HG03342 (cell line): ENCODE measurements around the gene MOGAT1.

ENCODE experiments used
- ATAC-seq: cut with Tn5 transposase; IDR thresholded peaks from one replicate; pipeline ENCODE4 v1.9.1; 2021; ENCODE audit warnings: mild to moderate bottlenecking, moderate library complexity; ENCODE audit not compliant: unreplicated experiment

MOGAT1 gene

GRCh38 chr2:222671259-222672067, at the start of gene MOGAT1:
Gene MOGAT1, plus strand, starts transcription at chr2:222671658. Its CDS starts 128 bp downstream, at chr2:222671786.
- no peak for ATAC-seq

GRCh38 chr2:222621893-222622292, 49.6 kb upstream of the MOGAT1 start:
- ATAC-seq, result no peak

GRCh38 chr2:222622910-222623309, 48.5 kb upstream of the MOGAT1 start:
- ATAC-seq, result no peak

- ATAC-seq, result no peak
These were observed 47.6 kb upstream of the MOGAT1 start for GRCh38 chr2:222623756-222624309.

DNA sequence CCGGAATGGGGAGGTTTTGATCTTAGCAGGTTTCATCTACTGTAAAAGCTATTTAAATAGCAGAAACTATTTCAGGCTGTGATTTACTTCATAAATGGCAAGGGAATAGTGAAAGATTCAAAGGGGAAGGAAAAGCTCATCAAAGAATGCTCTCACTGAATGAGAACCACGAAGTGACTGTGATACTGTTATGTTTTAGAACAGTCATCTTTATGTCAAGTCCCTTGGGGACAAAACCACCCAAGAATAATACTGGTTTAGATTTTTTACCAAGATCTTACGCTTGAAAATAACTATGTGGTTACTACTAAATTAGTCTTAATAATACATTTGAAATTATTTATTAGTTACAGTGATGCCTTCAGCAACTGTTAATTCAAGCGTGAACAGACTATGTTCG, 43.7 kb upstream of the MOGAT1 start:
- no peak for ATAC-seq

DNA sequence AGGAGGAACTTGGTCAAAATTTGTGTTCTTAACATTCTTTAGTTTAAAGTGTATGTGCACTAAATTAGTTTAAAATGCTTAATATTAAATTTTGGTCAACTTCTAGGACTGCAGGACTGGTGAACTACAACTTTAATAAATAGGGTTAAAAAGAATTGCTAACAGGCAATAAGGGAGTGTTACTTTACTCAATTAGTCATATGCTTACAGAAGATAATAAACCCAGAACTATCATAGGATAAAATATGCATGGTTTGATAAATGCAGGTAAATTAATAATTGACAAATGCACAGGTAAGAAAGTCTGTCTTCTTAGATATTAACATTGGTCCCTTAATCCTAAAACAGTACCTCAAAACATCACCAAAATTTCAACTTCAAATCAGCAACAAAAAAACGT, 36.2 kb upstream of the MOGAT1 start:
- no peak for ATAC-seq

DNA sequence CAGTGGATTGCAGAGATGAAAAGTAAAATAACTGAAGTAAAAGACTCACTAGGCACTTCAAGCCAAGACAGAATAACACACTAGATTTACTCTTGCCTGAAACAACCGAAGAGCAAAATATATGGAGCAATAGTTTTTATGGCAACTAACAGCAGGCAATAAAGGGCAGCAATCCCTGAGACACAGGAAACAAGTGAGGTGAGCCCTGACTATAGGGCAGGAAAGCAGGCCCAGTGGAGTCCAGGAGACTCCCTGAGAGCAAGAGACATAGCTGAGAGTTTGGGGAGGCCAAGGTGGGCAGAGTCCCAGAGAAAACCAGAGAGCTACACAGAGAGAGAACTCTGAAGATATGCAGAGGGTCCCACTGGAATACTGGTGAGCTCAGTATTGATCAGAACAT, 34.4 kb upstream of the MOGAT1 start:
- no peak for ATAC-seq

GRCh38 chr2:222641336-222641735, 30.1 kb upstream of the MOGAT1 start:
- ATAC-seq, result no peak

DNA sequence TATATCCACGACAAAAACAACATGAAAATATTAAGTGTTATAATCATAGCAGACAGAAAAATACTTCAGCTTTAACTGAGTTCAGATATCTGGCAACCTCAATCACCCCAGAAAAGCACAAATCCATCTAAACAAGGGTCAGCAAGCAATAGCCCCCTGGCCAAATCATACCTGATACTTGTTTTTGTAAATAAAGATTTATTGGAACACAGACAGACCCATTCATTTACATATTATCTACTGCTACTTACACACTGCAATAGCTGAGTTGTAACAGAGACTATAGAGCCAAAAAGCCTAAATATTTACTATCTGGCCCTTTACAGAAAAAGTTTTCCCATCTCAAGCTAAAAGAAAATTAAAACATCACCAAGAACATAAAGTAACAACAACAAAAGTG, 28.3 kb upstream of the MOGAT1 start:
- ATAC-seq, result no peak

GRCh38 chr2:222646008-222646407, 25.4 kb upstream of the MOGAT1 start:
- ATAC-seq, result no peak

DNA sequence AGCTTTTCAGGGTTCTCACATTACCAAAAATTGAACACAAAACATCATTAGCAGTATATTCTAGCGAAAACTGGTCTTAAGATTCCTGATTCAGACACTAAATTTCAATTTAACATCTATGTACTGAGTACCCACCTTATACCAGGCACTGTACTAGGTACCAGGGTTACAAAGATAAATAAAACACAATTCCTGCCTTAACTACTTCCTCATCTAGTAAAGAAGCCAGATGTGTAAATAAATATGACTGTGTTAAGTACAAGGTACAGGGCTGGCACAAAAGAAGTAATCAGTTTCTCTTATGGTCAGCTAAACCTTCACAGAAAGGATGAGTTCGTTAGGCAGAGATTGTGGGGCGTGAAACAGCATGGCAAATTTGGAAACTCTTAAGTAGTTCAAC, 21.7 kb upstream of the MOGAT1 start:
- no peak for ATAC-seq

- no peak for ATAC-seq
These were observed 19.6 kb upstream of the MOGAT1 start for GRCh38 chr2:222651718-222652418.

GRCh38 chr2:222652491-222653255, 18.8 kb upstream of the MOGAT1 start:
- no peak for ATAC-seq

GRCh38 chr2:222653280-222653679, 18.2 kb upstream of the MOGAT1 start:
- ATAC-seq, result no peak

- peak; percentile 89 for ATAC-seq
These were observed 15.5 kb upstream of the MOGAT1 start, which contains the start of gene FARSB for GRCh38 chr2:222655787-222656525. Gene FARSB, minus strand, starts transcription at chr2:222656092. Its CDS starts 19 bp downstream, at chr2:222656073.

DNA sequence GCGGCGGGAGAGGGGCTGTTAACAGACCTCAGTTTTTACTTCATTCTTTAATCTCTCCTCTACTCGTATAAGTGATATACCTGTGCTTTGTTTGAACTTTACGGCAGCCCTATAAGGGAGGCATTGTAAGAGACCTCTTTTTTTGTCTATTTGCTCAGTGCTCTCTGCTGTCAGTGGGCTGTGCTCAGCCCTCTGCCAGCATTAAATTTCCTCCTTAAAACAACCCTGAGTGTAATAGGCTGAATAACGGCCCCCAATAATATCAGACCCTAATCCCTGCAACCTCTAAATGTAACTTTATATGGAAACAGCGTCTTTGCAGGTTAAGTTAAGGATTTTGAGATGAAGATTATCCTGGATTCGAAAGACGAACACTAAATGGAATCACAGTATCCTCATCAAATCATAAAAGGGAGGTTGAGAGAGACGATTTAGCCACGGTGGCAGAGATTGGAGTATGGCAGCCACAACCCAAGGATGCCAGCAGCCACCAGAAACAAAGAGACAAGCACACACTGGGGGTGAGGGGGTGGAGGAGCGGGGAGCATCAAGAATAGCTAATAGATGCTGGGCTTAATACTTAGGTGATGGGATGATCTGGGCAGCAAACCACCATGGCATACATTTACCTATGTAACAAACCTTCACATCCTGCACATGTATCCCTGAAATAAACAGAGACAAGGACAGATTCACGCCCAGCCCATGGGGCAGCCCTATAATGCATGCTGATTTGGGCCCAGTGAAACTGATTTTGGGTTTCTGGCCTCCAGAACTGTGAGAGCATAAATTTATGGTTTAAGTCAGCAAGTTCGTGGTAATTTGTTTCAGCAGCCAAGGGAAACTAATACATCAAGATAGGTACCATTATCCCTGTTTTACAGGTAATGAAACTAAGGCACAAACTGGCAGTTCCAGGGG, 14.7 kb upstream of the MOGAT1 start:
- ATAC-seq, result peak; percentile 21

DNA sequence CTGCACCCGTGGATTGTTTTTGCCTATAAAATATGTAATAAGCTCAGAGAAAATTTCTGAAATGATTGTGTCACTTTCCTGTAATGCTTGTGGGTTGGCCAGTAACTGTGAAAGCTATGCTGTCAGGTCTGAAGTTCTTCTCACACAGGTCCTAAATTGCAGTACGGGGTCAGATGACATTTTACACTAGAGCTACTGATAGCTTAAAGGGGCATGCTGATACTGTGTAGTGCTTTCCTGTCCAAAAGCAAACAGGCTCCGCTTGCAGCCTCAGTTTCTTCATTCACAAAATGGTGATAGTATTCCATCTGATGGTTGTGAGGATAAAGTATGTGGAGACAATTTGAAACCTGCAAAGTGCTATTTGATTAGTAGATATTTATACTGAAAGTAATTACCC, 8.0 kb upstream of the MOGAT1 start:
- ATAC-seq, result no peak

GRCh38 chr2:222668494-222669154, 2.8 kb upstream of the MOGAT1 start:
- no peak for ATAC-seq

- ATAC-seq, result no peak
These were observed 2.1 kb upstream of the MOGAT1 start for GRCh38 chr2:222669353-222669752.
